Occipital lobe (tissue), 2 donors: ENCODE data around the gene CRIP1. TPM values are rescaled to one million over a fixed set of nuclear protein-coding genes. Genes with fewer than 3 reads are reported as not detected.

Experiments used
- DNase-seq: peaks from one replicate; lab custom pipeline; 2025; lab: John Stamatoyannopoulos, UW
- total RNA-seq: library from RNA; depleted of rRNA; stranded (reverse); fragments of >200 nt; gene quantifications from one replicate; pipeline ENCODE4 v1.2.3, GENCODE V29; 2014

CRIP1 gene, protein sequence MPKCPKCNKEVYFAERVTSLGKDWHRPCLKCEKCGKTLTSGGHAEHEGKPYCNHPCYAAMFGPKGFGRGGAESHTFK
- 0.94 TPM for total RNA-seq

DNA sequence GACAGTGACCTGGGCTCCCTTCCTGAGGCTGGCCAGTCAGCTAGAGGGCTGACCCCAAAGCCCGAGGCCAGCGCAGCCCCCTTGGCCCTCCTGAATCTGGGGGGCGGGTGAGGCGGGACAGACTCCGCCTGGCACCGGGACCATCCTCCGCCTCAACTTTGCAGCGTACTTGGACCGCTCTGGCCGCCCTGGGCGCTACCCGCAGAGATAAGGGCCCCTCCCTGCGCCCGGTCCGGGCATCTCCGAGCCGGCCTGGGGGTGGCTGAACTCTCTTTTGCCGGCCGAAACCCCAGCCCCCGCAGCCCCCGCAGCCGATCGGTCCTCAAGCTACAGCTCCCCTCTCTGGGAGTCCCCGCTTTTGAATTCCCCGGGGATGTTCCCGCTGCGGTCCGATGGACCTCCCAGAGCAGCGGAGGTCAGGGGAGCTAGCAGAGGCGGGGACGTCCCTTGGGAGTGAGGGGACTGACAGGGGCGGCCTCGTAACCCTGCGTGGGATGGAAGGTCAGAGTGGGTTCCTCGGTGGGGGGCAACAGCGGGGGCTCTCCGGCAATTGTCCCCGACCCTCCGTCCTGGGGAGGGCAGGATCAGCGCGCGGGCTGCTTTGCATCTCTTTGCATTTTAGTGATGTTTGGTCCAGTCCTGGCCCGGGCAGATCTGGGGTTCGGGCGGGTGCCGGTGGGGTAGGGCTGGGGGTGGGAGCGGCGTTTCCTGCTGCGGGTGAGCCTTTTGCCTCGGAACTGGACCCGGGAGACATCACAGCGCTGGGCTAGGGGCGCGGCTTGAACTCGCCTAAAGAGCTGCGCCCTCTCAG lies at the start of gene CRIP1:
Gene CRIP1 (plus strand): TSS at position 724 of the 811 bp plus-strand sequence. CDS start 374 bp downstream, outside the sequence.
- no peak for DNase-seq

DNA sequence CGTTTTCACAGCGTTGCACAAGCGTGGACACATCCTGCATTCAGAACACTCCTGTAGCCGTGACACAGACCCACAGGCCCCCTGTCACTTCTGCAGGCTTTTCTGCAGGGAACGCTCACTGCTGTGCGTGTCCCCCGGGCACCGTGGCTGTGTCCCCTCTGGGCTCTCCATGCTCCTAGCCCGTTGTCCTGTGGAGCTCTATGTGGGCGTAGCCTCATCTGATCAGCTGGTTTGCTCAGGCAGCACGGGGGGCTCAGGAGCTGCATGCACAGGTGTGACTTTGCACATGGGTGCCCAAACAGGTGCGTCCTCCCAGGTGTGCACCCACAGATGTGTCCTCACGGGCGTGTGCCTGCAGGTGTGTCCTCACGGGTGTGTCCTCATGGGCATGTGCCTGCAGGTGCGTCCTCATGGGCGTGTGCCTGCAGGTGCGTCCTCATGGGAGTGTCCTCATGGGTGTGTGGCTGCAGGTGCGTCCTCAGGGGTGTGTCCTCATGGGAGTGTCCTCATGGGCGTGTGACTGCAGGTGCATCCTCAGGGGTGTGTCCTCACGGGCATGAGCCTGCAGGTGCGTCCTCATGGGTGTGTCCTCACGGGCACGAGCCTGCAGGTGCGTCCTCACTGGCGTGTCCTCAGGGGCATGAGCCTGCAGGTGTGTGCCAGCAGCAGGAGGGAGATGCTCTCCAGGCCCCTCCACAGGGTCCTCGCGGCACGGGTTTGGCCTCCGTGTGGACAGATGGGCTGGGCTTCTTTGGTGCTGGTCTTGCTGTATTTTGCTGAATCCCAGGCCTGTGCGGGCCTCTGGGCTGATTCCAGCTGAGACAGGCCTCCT lies 49.6 kb upstream of the CRIP1 start:
- no peak for DNase-seq

DNA sequence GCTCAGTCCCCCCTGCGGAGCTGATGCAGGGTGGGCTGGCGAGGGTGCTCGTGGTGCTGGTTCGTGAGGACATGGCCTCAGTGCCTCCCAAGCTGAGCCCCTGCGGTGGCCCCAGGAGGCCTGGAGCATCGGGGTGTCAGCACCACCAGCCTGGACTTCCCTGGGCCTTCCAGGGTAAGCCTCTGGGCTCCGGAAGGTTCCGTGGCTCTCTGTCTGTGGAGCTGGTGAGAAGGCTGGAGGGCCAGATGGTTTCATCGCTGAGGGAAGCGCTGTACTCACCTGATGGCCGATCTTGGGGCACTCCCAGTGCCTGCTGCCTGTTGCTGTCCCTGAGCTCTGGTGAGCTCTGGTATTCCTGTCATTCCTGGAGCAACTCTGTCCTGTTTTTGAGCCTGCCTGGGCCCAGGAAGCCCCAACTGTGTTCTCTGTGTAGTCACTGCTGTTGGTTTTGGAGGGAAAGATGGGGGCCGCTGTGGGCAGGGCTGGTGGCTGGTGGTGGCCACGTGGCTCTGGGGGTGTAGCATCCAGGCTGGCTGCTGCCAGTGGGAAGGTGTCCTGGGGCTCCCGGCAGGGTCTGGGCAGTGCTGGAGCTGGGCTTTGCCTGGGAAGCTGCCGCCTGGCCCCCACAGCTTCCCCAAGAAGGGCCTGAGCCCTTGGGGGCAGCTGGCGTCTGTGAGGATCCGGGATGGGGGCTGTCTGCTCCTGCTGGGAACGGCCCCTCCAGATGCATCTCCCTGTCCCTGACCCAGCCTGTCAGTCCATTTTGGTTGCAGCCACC lies 48.8 kb upstream of the CRIP1 start:
- no peak for DNase-seq

DNA sequence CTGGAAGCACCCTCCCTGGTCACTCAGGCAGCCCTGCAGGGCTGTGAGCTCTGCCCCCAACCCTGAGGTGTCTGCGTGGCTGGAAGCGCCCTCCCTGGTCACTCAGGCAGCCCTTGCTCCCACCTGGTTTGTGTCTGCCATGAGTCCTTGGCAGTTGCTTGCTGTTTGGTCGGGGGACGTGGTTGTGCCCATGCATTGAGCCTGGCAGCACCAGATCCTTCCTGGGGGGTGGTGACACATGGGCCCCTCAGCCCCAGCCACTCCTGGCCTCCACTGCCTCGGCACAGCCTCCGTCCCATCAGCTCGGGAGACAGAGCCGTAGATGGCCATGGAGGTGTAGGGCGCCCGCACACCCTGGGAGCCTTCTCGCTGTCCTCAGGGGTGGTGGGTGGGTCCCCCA lies 47.5 kb upstream of the CRIP1 start:
- no peak for DNase-seq

DNA sequence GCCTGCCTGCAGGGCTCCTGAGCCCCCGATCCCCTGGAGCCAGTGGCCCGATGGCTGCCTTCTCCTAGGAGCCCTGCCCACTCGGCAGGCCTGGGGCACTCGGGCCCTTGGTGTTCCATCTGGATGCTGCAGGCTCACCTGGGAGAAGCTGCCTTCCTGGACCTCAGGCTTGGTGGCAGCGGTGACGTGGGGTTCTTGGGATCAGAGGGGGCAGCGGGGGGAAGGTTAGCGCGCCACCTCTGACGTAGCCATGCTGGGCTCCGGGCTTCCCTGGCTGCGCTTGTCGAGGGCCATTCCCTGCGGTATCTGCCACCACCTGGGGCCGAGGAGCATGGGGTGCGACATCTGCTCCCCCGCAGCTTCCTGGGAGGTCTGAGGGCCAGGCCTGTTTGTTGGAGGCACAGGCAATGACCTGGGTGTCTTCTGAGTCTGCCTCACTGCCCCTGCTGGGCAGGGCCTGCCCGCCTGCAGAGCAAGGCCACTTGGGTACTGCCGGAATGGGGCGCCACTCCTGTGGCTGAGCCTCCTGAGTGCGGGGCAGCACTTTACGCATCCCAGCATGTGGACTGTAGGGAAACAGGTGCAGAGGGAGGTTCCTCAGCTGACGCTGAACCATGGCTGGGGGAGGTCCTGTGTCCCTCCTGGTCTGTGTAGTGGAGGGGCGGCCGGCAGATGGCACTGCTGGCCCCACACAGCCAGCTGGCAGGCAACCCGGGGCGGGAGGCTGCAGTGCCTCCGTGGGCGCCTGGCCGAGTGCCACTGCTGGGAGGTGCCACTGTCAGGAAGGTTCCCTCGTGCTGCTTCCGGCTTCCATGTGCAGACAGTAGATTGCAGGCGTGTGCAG lies 46.8 kb upstream of the CRIP1 start:
- peak; percentile 21 for DNase-seq

DNA sequence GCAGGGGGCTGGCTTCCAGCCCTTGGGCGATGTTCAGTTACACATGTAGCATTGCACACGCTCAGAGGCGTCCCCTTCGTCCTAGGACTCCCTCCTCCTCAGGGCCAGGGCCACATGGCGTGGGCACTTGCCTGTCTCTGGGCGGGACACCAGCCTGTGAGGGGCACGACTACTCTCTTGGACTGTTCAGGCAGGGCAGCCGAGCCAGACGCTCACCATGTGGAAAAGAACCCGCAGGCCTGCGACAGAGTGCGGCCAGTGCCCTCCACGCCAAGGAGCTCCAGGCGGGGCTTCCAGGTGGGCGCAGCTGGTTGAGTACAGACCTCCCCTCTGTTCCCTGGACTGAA lies 46.2 kb upstream of the CRIP1 start:
- no peak for DNase-seq

DNA sequence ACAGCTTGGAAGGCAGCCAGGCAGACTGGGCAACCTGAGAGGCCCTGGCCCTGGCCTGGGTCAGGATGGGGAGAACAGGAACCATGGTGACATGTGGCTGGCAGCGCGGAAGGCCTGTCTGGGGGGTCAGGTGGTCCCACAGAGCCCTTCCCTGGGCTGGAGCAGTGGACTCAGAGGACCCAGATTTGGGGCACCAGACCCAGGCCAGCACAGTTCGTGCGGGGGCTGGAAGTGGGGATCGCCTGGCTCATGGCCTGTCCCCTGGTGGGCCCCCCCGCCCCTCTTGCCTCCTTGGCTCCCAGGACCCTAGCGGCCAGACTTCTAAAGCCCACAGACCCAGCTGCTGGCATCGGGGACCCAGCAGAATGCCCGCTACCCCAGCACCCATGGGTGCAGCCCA lies 45.7 kb upstream of the CRIP1 start:
- DNase-seq, result no peak

DNA sequence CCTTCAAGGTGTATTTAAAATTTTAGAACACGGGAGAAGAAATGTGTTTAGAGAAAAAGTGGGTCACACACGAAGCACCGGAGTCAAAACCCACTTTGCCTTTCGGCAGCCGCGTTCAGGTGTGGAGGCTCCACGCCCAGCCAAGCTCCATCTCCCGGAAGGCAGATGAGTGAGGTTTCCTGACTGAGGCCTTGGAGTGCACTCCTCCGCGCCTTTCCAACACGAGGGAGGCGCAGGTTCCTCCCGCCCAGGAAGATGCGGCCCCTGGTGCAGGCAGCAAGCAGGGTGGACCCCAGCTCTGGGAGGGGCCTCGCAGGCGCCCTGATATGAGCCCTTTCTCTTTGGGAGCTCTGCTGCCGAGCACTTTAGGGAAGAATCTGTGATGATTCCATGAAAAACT lies 44.6 kb upstream of the CRIP1 start:
- no peak for DNase-seq

DNA sequence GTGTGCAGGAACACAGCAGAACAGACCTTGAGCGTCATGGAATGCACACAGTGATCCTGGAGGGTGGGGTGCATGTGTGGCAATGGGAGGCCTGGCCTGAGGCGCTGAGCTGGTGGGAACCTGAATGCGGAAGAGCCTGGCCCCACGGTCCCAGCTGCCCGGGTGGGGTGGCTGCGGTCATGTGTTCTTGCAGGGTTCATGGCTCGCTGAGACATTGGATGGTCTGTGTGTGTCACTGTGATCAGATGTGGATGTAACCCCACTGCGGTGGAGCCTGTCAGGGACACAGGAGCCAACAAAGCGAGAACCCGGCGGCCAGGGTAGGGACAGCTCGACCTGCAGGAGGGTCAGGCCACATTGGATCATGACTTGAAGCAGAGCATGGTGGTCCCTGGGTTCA lies 43.9 kb upstream of the CRIP1 start:
- DNase-seq, result no peak

DNA sequence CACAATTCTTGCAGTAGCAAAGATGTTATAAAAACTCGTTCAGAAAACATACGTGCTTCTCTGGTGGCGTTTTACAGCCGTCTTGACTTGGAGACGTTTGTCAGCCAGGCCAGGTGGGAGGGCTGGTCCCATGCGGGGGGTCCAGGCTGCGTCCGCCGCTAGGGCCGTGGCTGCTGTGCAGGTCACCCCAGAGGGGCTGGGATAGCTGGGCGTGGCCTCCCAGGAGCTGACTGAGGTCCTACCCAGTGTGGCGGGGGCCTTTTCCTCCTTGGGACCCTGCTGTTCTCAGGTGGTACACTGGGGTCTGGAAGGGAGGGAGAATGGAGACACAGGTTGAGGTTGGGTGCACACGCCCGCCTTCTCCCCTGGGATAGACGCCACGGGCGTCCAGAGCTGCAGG lies 41.8 kb upstream of the CRIP1 start:
- DNase-seq, result no peak

DNA sequence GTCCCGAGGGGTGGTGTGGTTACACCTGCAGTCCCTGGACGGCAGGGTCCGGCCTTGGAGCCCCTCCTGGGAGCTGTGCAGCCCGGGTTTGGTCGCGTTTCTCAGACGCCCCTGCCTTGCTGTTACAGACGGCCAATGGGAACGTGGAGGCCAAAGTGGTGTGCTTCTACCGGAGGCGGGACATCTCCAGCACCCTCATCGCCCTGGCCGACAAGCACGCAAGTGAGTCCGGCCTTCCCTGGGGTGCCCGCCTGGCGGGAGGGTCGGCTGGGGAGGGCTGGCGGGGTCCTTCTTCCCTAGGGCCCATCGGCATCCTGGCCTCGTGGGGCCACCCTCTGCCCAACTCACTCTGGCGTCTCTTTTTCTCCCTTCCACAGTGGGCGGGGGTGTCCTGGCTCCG lies 41.4 kb upstream of the CRIP1 start:
- no peak for DNase-seq

DNA sequence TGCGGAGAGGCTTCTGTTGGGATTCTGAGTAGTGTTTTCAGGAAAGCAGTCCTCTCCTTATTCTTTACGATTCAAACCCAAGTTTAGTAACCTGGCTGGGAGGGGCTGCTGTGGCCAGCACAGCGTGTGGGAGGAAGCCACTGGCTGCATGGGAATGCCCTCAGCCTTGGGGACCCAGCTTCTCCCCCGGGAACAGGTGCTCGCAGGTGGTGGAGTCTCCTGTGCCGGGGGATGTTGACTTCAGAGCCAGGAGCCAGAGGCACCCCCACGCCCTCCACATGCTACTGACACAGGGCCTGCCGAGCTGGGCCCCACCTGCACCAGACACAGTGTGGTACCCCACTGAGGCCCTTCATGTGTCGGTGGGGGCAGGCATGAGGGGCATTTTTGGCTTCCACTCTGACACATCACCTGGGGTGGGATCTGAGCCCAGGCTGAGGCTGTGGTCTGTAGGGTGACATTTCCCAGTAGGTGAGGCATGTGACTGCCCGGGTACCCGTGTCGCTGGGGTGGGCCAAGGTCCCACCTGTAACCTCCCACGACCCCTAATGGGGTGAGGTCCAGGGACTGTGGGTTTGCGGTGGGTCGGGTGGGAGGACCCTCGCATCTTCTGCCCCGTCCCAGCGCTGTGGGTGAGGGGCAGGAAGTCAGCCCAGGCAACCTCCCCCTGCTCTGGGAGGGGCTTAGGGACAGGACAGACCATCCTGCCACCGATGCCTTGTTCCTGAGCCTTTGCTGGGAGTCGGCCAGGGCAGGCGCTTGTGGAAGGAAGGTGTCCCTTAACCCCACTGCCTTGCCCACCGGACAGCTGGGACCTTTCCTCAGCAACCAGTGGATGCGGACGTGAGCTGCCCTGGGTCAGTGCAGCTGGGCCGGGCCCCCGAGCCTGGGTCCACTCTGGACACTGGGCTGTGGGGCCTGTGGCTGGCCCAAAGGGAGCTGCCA lies 40.5 kb upstream of the CRIP1 start:
- no peak for DNase-seq

DNA sequence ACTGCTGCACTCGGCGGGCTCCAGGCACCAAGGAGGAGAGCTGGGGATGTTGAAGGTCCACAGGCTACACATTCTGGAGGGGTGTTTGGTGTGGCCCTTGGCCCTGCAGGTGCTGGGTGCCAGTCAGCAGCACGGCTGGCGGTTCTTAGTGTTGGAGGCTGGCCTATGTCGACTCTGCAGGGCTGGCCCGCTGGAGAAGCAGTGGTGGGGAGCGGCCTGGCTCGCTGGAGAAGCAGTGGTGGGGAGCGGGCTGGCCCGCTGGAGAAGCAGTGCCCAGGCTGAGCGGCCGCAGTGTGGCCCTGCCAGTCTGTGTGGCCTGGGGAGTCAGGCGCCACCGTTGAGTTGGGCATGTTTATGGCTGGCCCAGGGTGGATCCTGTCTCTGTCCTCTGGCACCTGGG lies 39.7 kb upstream of the CRIP1 start:
- DNase-seq, result no peak

DNA sequence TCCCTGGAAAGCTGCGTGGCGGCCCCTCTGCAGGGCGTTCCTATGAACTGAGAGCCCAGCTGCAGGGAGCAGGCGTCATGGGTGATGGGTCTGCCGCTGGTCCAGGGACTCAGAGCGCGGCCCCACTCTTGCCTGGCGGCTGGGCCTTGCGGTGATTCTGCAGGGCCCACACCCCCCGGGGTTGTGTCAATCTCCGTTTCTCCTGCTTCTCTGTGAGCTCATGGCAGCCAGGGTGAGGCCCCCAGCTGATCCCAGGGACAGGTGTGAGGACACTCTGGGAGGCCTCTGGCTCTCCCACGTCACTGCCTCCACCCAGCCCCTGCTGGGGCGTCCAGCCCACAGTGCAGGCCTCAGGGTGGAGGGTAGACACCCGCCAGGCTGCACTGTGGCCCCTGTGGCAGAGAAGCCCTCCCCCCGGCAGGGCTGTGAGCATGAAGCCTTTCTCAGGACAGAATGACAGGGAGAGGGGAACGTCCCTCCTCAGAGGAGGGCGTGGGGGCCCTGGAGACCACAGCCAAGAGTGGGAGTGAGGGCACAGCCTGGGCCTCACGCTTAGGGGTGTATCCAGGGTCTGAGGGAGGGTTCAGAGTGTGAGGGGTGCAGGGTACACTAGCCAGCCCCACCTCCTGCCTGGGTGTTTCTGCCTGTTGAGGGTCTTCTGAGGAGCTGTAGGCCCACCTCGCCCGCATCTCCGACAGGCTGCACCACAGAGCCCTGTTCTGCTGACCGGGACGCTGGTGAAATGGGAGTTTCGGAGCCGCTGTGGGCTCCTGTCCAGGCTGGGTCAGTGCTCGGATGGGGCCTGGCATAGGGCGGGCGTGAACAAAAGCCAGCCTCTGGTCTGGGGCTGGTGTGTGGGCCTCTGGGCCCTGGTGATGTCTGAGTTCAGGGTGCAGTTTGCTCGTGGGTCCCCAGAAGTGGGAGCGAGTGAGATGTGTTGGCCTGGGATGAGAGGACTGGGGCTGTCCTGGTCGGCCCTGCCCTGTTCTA lies 38.7 kb upstream of the CRIP1 start:
- no peak for DNase-seq

DNA sequence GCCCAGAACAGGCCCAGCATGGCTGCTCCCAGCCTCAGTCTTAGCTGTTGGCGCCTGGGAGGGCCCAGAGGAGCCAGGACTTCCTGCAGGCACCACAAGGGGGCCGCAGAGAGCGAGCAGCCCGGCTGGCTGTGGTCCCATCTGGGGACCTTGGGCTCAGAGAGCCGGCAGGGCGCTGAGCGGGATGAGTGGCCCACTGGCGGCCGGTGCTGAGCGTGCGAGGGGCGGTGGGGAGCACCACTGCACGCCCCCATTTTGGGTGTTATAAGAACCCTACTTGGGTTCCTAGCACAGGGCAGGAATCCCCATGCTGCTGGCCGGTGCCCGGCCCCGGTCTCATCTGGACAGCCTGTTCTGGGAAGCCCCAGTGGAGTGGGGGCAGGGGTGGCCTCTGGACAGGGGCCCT lies 38.0 kb upstream of the CRIP1 start:
- peak; percentile 29 for DNase-seq

DNA sequence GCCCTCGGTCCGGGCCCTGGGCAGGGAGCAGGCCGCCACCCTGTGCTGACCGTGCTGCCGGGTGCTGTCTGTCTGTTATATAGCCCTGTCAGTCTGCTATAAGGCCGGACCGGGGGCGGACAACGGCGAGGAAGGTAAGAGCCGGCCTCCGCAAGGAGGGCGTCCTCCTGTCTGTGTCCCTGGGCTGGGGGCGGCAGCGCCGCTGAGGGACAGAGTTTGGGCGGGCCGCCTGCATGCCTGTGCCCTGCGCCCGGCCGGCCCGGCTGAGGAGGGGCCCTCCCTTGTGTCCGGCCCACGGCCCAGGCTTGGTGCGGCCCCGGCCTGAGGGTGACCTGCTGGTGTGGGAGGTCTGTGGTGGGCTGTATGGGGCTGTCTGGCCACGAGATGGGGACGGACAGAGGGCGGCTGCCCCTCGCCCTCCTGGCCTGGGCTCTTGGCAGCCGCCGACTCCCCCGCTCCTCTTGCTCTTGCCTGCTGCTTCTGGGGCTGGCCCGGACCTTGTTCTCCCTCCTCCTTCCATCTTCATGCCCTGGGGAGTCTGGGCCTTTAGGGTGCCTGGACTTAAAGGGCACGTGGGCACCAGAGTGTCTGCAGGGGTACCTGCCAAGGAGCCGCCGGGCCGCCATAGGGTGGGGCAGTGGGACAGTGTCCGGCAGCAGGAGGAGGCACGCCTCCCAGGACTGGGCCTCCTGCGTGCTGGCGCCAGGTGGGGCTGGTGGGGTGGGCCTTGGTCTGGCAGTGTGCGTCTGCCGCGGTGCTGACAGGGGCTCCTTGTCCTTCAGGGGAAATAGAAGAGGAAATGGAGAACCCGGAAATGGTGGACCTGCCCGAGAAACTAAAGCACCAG lies 37.2 kb upstream of the CRIP1 start:
- no peak for DNase-seq

DNA sequence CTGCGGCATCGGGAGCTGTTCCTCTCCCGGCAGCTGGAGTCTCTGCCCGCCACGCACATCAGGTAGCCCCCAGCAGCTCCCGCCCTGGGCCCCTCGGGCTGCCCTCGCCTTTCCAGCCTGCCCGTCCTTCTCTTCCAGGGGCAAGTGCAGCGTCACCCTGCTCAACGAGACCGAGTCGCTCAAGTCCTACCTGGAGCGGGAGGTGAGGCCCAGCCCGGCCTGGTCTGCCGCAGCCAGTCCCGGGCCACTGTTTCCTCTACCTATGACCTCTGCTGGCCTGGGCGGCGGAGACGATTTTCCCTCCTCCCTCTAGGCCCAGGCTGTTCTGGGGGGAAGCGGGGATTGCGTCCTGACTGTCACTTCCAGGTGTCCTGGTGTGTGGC lies 36.6 kb upstream of the CRIP1 start:
- DNase-seq, result no peak
